H1 (cell line): ENCODE results near the gene NPTN. TPM values are rescaled to one million over a fixed set of nuclear protein-coding genes. Genes with fewer than 3 reads are reported as not detected.

ENCODE experiments used
- CTCF ChIA-PET: fragments of 300-600 bp; sonication (Branson Sonifier 250); formaldehyde crosslinking; loops from one replicate; lab custom pipeline; 2021; ENCODE audit not compliant: partially characterized antibody; lab: Charles Lee
- POLR2A ChIA-PET: fragments of 300-600 bp; sonication (Branson Sonifier 250); formaldehyde crosslinking; loops from one replicate; lab custom pipeline; 2021; ENCODE audit warnings: inconsistent platforms; ENCODE audit not compliant: partially characterized antibody; lab: Charles Lee
- DNase-seq, 2 experiments: peaks; one replicate each; pipeline versions ENCODE4 v3.0.0 to v3.0.0-alpha.2; 2010 to 2022; ENCODE audit warnings: low spot score in 2 of 2, low read depth in 1 of 2, mixed read lengths in 1 of 2
- FAIRE-seq: peaks from 2 replicates; lab custom pipeline; 2011; peaks lifted over from hg19 to GRCh38; lab: Jason Lieb, UNC
- H2AFZ ChIP-seq: 2 replicates; pipeline ENCODE4 v1.8.1; 2012; ENCODE audit warnings: low read length, inconsistent platforms
- H2AK5ac ChIP-seq: 2 replicates; pipeline ENCODE4 v1.6.1; 2013; ENCODE audit warnings: low read depth, low read length
- H2BK120ac ChIP-seq: replicated peaks from 2 replicates; pipeline ENCODE3; 2013; ENCODE audit warnings: low read depth, low read length, inconsistent platforms
- H2BK12ac ChIP-seq: 2 replicates; pipeline ENCODE4 v1.6.1; 2013; ENCODE audit warnings: low read depth, low read length
- H2BK15ac ChIP-seq: 2 replicates; pipeline ENCODE4 v1.6.1; 2013; ENCODE audit warnings: low read length
- H2BK20ac ChIP-seq: 2 replicates; pipeline ENCODE4 v1.6.1; 2013; ENCODE audit warnings: low read length
- H2BK5ac ChIP-seq: 2 replicates; pipeline ENCODE4 v1.6.1; 2013; ENCODE audit warnings: low read depth, low read length
- H3K14ac ChIP-seq: 2 replicates; pipeline ENCODE4 v1.6.1; 2013; ENCODE audit warnings: inconsistent platforms; ENCODE audit not compliant: insufficient read length
- H3K18ac ChIP-seq: 2 replicates; pipeline ENCODE4 v1.6.1; 2013; ENCODE audit warnings: low read length; ENCODE audit errors: extremely low read depth
- H3K23ac ChIP-seq: 2 replicates; pipeline ENCODE4 v1.6.1; 2013; ENCODE audit warnings: inconsistent platforms; ENCODE audit not compliant: insufficient read length
- H3K23me2 ChIP-seq: 2 replicates; pipeline ENCODE4 v1.6.1; 2013; ENCODE audit warnings: low read depth, low read length
- H3K27ac ChIP-seq: 2 replicates; pipeline ENCODE4 v1.6.1; 2011; ENCODE audit warnings: low read depth, low read length, inconsistent platforms
- H3K27me3 ChIP-seq, 4 experiments: replicated peaks in 1 of 4; 1 replicate in 1 of 4; 2 replicates in 3 of 4; pipeline versions ENCODE4 v1.6.1 to v1.8.1; 2011 to 2013; ENCODE audit warnings: low read length in 3 of 4, mild to moderate bottlenecking in 3 of 4, inconsistent platforms in 2 of 4, mixed read lengths in 2 of 4, moderate library complexity in 1 of 4; ENCODE audit not compliant: control insufficient read depth in 3 of 4, insufficient read depth in 3 of 4; ENCODE audit errors: extremely low read depth in 1 of 4
- H3K36me3 ChIP-seq, 4 experiments: 2 replicates each; pipeline versions ENCODE4 v1.6.1 to v1.8.1; 2011 to 2013; ENCODE audit warnings: mild to moderate bottlenecking in 4 of 4, low read length in 3 of 4, moderate library complexity in 2 of 4, control low read depth in 1 of 4, inconsistent platforms in 1 of 4; ENCODE audit not compliant: insufficient read depth in 4 of 4, control insufficient read depth in 2 of 4
- H3K4ac ChIP-seq: replicated peaks from 2 replicates; pipeline ENCODE3; 2013; ENCODE audit warnings: low read length, low read depth, mixed read lengths, inconsistent platforms; ENCODE audit not compliant: insufficient read length
- H3K4me1 ChIP-seq, 4 experiments: replicated peaks in 1 of 4; 1 replicate in 1 of 4; 2 replicates in 3 of 4; pipeline versions ENCODE4 v1.6.1 to v1.8.1; 2011 to 2013; ENCODE audit warnings: low read length in 3 of 4, inconsistent platforms in 2 of 4, mixed read lengths in 1 of 4; ENCODE audit not compliant: insufficient read depth in 4 of 4, control insufficient read depth in 3 of 4
- H3K4me2 ChIP-seq, 2 experiments: 2 replicates each; pipeline versions ENCODE4 v1.6.1 to v1.8.1; 2011 to 2013; ENCODE audit warnings: low read depth in 2 of 2, low read length in 2 of 2, control low read depth in 1 of 2, inconsistent platforms in 1 of 2, mild to moderate bottlenecking in 1 of 2; ENCODE audit not compliant: insufficient read depth in 1 of 2
- H3K4me3 ChIP-seq, 4 experiments: fragments of 200-600, 300-600 bp in 1 of 4; sonication (generic), shearing (Covaris generic), sonication (Bioruptor Twin) in 1 of 4; 2 replicates each; pipeline versions ENCODE4 v1.5.1 to v1.8.1; 2011 to 2016; ENCODE audit warnings: low read length in 4 of 4, low read depth in 3 of 4, control low read depth in 2 of 4, inconsistent platforms in 2 of 4, mild to moderate bottlenecking in 2 of 4, mixed read lengths in 1 of 4, moderate library complexity in 1 of 4; ENCODE audit not compliant: insufficient read depth in 2 of 4; ENCODE audit errors: extremely low read depth in 1 of 4
- H3K56ac ChIP-seq: replicated peaks from 2 replicates; pipeline ENCODE3; 2013; ENCODE audit warnings: low read depth, mild to moderate bottlenecking, mixed read lengths, low read length, inconsistent platforms; ENCODE audit not compliant: insufficient read length
- H3K79me1 ChIP-seq: 2 replicates; pipeline ENCODE4 v1.6.1; 2013; ENCODE audit warnings: low read depth, low read length, control low read depth
- H3K79me2 ChIP-seq, 2 experiments: 2 replicates each; pipeline versions ENCODE4 v1.6.1 to v1.8.1; 2012 to 2013; ENCODE audit warnings: low read length in 2 of 2, mild to moderate bottlenecking in 2 of 2, inconsistent platforms in 1 of 2; ENCODE audit not compliant: insufficient read depth in 2 of 2, control insufficient read depth in 1 of 2
- H3K9ac ChIP-seq, 4 experiments: replicated peaks in 1 of 4; 1 replicate in 1 of 4; 2 replicates in 3 of 4; pipeline versions ENCODE4 v1.6.1 to v1.8.1; 2011 to 2013; ENCODE audit warnings: low read depth in 3 of 4, low read length in 3 of 4, control low read depth in 2 of 4, mild to moderate bottlenecking in 2 of 4, moderate library complexity in 2 of 4, inconsistent platforms in 1 of 4; ENCODE audit errors: extremely low read depth in 1 of 4
- H3K9me3 ChIP-seq, 2 experiments: 2 replicates each; pipeline versions ENCODE4 v1.6.1 to v1.8.1; 2012 to 2013; ENCODE audit warnings: mild to moderate bottlenecking in 2 of 2, moderate library complexity in 2 of 2, control low read depth in 1 of 2, inconsistent platforms in 1 of 2, low read depth in 1 of 2, low read length in 1 of 2, mixed read lengths in 1 of 2; ENCODE audit not compliant: insufficient read depth in 2 of 2
- H4K20me1 ChIP-seq, 2 experiments: replicated peaks in 1 of 2; 2 replicates each; pipeline versions ENCODE3 to v1.8.1; 2011 to 2013; ENCODE audit warnings: inconsistent platforms in 2 of 2, low read length in 2 of 2, mild to moderate bottlenecking in 1 of 2; ENCODE audit not compliant: insufficient read depth in 2 of 2, control insufficient read depth in 1 of 2
- H4K5ac ChIP-seq: 2 replicates; pipeline ENCODE4 v1.6.1; 2013; ENCODE audit warnings: low read length, low read depth, mixed read lengths, inconsistent platforms; ENCODE audit not compliant: insufficient read length
- H4K8ac ChIP-seq: 2 replicates; pipeline ENCODE4 v1.8.0; 2013; ENCODE audit warnings: mild to moderate bottlenecking, moderate library complexity, low read length, inconsistent platforms; ENCODE audit not compliant: insufficient read depth; ENCODE audit errors: extremely low read depth
- H4K91ac ChIP-seq: replicated peaks from 2 replicates; pipeline ENCODE3; 2013; ENCODE audit warnings: low read length, mixed read lengths, inconsistent platforms; ENCODE audit not compliant: insufficient read length
- MAFK ChIP-seq: IDR thresholded peaks from 2 replicates; pipeline ENCODE4 v1.6.1; 2012; ENCODE audit warnings: low read depth, mild to moderate bottlenecking, improper control_type of control experiment, low read length
- NRF1 ChIP-seq: IDR thresholded peaks from 2 replicates; pipeline ENCODE4 v1.6.1; 2011; ENCODE audit warnings: mild to moderate bottlenecking, low read depth, low read length, improper control_type of control experiment
- TCF12 ChIP-seq: IDR thresholded peaks from 2 replicates; pipeline ENCODE4 v1.6.1; 2011; ENCODE audit warnings: low read depth, mild to moderate bottlenecking, low read length
- ZNF274 ChIP-seq: IDR thresholded peaks from 2 replicates; pipeline ENCODE4 v1.7.0; 2012; ENCODE audit warnings: low read length, borderline replicate concordance; ENCODE audit errors: extremely low read depth
- WGBS, 2 experiments: shearing (Covaris generic) in 1 of 2; methylation state at CpG; one replicate each; pipeline versions ENCODE4 v1.1.6 to v1.1.7; 2013 to 2015; ENCODE audit warnings: low lambda C conversion rate in 2 of 2, mixed read lengths in 2 of 2, inconsistent platforms in 1 of 2, low coverage in 1 of 2, missing lambda C conversion rate in 1 of 2; ENCODE audit not compliant: insufficient replicate concordance in 2 of 2, insufficient coverage in 1 of 2, insufficient read length in 1 of 2; ENCODE audit errors: extremely low coverage in 1 of 2, missing lambda C conversion rate in 1 of 2; 5-methylcytosine and 5-hydroxymethylcytosine counted together
- polyA plus RNA-seq, 7 experiments: library from polyadenylated mRNA; depleted of rRNA in 3 of 7; stranded (reverse) in 5 of 7; unstranded in 2 of 7; fragments of >200 nt in 5 of 7; fragments of 200-250 nt in 2 of 7; gene quantifications; 1 replicate in 5 of 7; 2 replicates in 1 of 7; 4 replicates in 1 of 7; pipeline versions ENCODE4 v1.2.1 to v1.2.3, GENCODE V29; 2011 to 2013; ENCODE audit warnings: missing spikeins in 2 of 7, mixed read lengths in 2 of 7
- total RNA-seq: library from RNA; stranded (reverse); fragmentation: NEBNext Ultra II Directional; extraction: Animal tissue kit (Norgen Biotek cat#: 25700); gene quantifications from 2 replicates; pipeline ENCODE4 v1.2.1, GENCODE V29; 2021

NPTN gene
- total and polyA plus RNA-seq, 2 of the 8 experiments (the other 6 are each of a cell fraction or from before 2014, with no cell fraction given) = 67.0 to 113 TPM

GRCh38 chr15:73680549-73680948 is 47.4 kb upstream of the NPTN start:
- H4K91ac ChIP-seq = no peak overlapping the region
- no peak overlapping the region for H2AK5ac ChIP-seq
- H3K9me3 ChIP-seq = no peaks in the 10 kb centered on the region
- H3K4me3 ChIP-seq = no peak overlapping the region
- FAIRE-seq (no peak), DNase-seq (no peak)
- H3K79me1 ChIP-seq = peaks cover under 1% of the 10 kb centered on the region
- no peak overlapping the region for H3K9ac ChIP-seq
- no peak overlapping the region for H2AFZ ChIP-seq
- ChIA-PET CTCF (interaction anchor here (2.8 to 15.1 kb wide), 2 partner anchors 19 to 44 kb away, joined by 10 to 496 read pairs; no protein-coding TSS in a partner anchor), POLR2A (interaction anchor here (9.2 kb wide), 1 partner anchor 17 kb away, joined by 93 read pairs; no protein-coding TSS in a partner anchor)
- H4K20me1 ChIP-seq = peaks cover under 1% of the 10 kb centered on the region in 2 experiments
- no peak overlapping the region for H2BK5ac ChIP-seq
- H3K27ac ChIP-seq = no peak overlapping the region
- H4K5ac ChIP-seq = no peak overlapping the region
- H3K36me3 ChIP-seq = no peaks in the 10 kb centered on the region
- H3K23me2 ChIP-seq = peaks cover 7% of the 10 kb centered on the region
- H2BK12ac ChIP-seq = no peak overlapping the region
- no peak overlapping the region for H3K4me2 ChIP-seq
- peaks cover 0 to 7% (median 1%) of the 10 kb centered on the region in 4 experiments; a peak in 3 of 7 replicates for H3K4me1 ChIP-seq
- H4K8ac ChIP-seq = no peak overlapping the region
- no peak overlapping the region for H3K14ac ChIP-seq
- H3K4ac ChIP-seq = no peak overlapping the region
- no peaks in the 10 kb centered on the region for H3K27me3 ChIP-seq
- no peak overlapping the region for H3K56ac ChIP-seq
- H2BK20ac ChIP-seq = no peak overlapping the region
- 92% methylated on average over 2 of the region's 2 CpGs; no CpG with 5 or more reads in 1 of the 2 experiments for WGBS, 2 experiments
- peaks cover under 1 to 6% of the 10 kb centered on the region in 2 experiments; a peak in 3 of 4 replicates for H3K79me2 ChIP-seq
- no peak overlapping the region for H3K18ac ChIP-seq
- TF ChIP-seq NRF1 (no peak), MAFK (no peak), TCF12 (no peak), ZNF274 (no peak)
- H2BK120ac ChIP-seq = no peak overlapping the region
- no peak overlapping the region for H2BK15ac ChIP-seq
- H3K23ac ChIP-seq = no peak overlapping the region
